GM12891 (cell line): ENCODE measurements around the gene MMD2. TPM values are rescaled to one million over a fixed set of nuclear protein-coding genes. Genes with fewer than 3 reads are reported as not detected.
A peak's percentile ranks its signal among the peaks of the same experiment; 100 is the strongest.

ENCODE experiments used
- DNase-seq: peaks from one replicate; pipeline ENCODE4 v3.0.0; 2011; ENCODE audit warnings: low spot score; ENCODE audit not compliant: insufficient read length
- FAIRE-seq: peaks from 2 replicates; lab custom pipeline; 2011; peaks lifted over from hg19 to GRCh38; lab: Jason Lieb, UNC
- PAX5 ChIP-seq: IDR thresholded peaks from 2 replicates; pipeline ENCODE4 v1.6.1; 2011; ENCODE audit warnings: low read length, moderate library complexity, mild to moderate bottlenecking; ENCODE audit not compliant: insufficient read depth, severe bottlenecking
- POLR2A ChIP-seq: IDR thresholded peaks from 2 replicates; pipeline ENCODE4 v1.6.1; 2011; ENCODE audit warnings: low read depth, low read length, control low read depth
- POLR2AphosphoS5 ChIP-seq: IDR thresholded peaks from 2 replicates; pipeline ENCODE4 v1.6.1; 2011; ENCODE audit warnings: low read depth, low read length, control low read depth
- POU2F2 ChIP-seq: IDR thresholded peaks from 2 replicates; pipeline ENCODE4 v1.6.1; 2011; ENCODE audit warnings: low read depth, mild to moderate bottlenecking, control low read depth, low read length, moderate library complexity
- SPI1 ChIP-seq: IDR thresholded peaks from 2 replicates; pipeline ENCODE4 v1.6.1; 2011; ENCODE audit warnings: low read depth, low read length, control low read depth
- TAF1 ChIP-seq: IDR thresholded peaks from 2 replicates; pipeline ENCODE4 v1.6.1; 2011; ENCODE audit warnings: low read depth, low read length, control low read depth
- polyA plus RNA-seq: library from polyadenylated mRNA; unstranded; fragments of >200 nt; gene quantifications from one replicate; pipeline ENCODE4 v1.2.1, GENCODE V29; 2012; ENCODE audit warnings: low read depth, missing spikeins, inconsistent platforms; ENCODE audit not compliant: missing spikeins

The MMD2 gene, protein sequence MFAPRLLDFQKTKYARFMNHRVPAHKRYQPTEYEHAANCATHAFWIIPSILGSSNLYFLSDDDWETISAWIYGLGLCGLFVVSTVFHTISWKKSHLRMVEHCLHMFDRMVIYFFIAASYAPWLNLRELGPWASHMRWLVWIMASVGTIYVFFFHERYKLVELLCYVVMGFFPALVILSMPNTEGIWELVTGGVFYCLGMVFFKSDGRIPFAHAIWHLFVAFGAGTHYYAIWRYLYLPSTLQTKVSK
- polyA plus RNA-seq, result not detected

GRCh38 chr7:4958477-4959301, at the start of gene MMD2:
MMD2 (minus strand) TSS chr7:4959187; CDS start chr7:4959017, 170 bp downstream.
- DNase-seq (no peak), FAIRE-seq (no peak)
- TF ChIP-seq PAX5, result no peak
- TF ChIP-seq SPI1, result no peak

DNA sequence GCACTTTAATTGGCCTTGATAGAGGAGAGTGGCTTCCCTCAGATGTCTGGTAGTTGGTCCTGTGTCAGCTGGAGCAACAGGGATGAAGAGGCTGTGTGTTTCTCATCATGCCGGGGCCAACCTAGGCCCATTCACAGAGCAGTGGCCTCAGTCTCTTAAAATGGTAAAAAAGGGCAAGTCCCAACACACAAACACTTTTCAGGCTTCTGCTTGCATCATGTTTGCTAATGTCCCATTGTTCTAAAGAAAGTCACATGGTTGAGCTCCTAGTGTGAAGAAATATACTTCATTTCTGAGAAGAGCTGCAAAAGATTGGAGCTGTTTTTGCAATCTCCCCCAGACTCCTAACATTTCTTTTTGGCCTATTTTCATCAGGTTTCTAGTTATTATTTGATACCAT, 46.1 kb upstream of the MMD2 start:
- no peak for DNase-seq
- no peak for FAIRE-seq
- TF ChIP-seq POU2F2 (no peak), PAX5 (no peak), SPI1 (no peak), POLR2A (no peak), TAF1 (no peak), POLR2AphosphoS5 (no peak)

DNA sequence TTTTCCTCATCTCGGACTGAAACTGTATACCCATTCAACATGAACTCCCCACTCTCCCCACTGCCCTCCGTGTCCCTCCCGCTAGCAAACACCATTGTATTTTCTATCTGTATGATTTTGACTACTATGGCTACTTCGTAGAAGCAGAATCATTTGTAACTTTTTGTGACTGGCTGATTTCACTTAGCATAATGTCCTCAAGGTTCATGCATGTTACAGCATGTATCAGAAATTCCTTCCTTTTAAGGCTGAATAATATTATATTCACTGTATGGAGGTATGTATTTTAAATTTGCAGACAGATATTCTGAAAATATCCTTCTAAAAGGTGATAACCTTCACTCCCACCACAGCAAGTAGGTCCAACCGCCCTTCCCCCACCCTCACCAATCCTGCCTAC, 42.9 kb upstream of the MMD2 start:
- FAIRE-seq (no peak), DNase-seq (no peak)
- TF ChIP-seq TAF1 (no peak), POLR2A (no peak), POLR2AphosphoS5 (no peak), SPI1 (no peak), PAX5 (no peak), POU2F2 (no peak)

DNA sequence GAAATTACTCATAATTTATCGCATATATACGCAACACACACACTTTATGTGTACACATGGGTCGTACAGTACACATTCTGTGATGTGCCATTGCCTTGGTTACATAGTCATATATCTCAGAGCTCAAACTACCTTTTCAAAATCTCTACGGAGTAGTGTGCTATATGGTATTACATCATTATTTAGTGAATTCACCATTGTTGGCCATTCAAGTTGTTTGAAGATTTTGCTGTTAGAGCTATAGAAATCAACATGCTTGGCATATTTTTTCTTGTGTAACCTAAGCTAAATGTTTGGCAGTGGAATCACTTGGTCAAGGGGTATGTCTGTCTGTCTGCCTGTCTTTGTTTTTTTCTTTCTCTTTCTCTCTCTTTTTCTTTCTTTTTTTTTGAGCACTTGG, 42.0 kb upstream of the MMD2 start:
- no peak for DNase-seq
- no peak for FAIRE-seq
- TF ChIP-seq POLR2AphosphoS5, result no peak
- TF ChIP-seq POU2F2, result no peak
- no peak for TF ChIP-seq TAF1
- TF ChIP-seq POLR2A, result no peak
- TF ChIP-seq PAX5, result no peak
- no peak for TF ChIP-seq SPI1

DNA sequence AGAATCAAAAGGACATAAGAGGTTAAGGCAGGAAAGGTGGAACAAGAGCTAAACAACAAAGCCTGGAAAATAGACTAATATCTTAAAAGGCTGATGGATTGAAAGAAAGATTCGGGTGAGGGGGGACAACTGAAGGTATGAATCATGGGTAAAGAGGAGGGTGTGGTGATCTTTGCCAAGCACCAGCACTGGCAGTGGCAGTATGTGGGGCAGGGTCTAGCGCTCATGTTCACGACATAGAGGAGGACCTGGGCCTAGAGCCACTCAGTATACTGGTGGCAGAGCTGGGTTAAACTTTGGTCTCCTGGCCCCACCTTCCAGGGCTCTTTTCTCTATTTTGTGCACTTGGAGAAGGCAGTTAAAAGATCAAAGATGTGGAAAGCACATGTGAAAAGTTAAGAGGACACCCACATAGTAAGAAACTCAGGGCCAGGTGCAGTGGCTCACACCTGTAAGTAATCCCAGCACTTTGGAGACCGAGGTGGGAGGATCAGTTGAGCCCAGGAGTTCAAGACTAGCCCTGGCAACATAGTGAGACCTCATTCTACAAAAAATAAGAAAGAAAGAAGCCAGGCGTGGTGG, 40.5 kb upstream of the MMD2 start:
- FAIRE-seq (no peak), DNase-seq (no peak)
- TF ChIP-seq SPI1, result no peak
- no peak for TF ChIP-seq POLR2A
- TF ChIP-seq TAF1, result no peak
- no peak for TF ChIP-seq POU2F2
- no peak for TF ChIP-seq POLR2AphosphoS5
- no peak for TF ChIP-seq PAX5

- peak; percentile 35; the same call in 1 of the 2 replicates for TF ChIP-seq POLR2A
- TF ChIP-seq PAX5, result no peak
- DNase-seq (no peak), FAIRE-seq (no peak)
Observed at GRCh38 chr7:4998910-4999309, 39.9 kb upstream of the MMD2 start.

DNA sequence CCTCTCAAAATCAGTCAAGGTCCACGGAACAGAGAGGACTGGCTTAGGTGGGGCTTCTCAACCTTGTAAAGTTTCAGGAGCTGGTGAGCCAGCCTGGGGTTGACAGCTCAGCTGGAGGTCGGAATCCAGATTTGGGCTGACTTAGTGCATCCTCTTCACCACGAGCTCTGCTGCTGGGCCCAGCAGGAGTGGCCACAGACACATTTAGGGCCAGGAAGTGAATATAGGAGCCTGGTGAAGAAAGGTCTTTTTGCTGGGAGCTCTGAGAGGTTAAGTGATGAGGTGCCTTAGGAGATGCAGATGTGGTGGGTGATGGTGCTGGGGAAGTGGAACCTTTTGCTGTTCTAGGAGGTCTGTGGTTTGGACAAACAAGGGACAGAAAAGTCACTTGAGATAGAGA, 39.3 kb upstream of the MMD2 start:
- DNase-seq (no peak), FAIRE-seq (no peak)
- TF ChIP-seq POLR2AphosphoS5, result no peak
- no peak for TF ChIP-seq POU2F2
- no peak for TF ChIP-seq TAF1
- no peak for TF ChIP-seq SPI1
- no peak for TF ChIP-seq PAX5
- TF ChIP-seq POLR2A, result no peak

GRCh38 chr7:4996696-4997222, 37.8 kb upstream of the MMD2 start:
- FAIRE-seq (no peak), DNase-seq (no peak)
- TF ChIP-seq POLR2AphosphoS5, result no peak
- no peak for TF ChIP-seq POLR2A
- TF ChIP-seq POU2F2, result no peak
- TF ChIP-seq SPI1, result no peak
- no peak for TF ChIP-seq TAF1
- TF ChIP-seq PAX5, result no peak

DNA sequence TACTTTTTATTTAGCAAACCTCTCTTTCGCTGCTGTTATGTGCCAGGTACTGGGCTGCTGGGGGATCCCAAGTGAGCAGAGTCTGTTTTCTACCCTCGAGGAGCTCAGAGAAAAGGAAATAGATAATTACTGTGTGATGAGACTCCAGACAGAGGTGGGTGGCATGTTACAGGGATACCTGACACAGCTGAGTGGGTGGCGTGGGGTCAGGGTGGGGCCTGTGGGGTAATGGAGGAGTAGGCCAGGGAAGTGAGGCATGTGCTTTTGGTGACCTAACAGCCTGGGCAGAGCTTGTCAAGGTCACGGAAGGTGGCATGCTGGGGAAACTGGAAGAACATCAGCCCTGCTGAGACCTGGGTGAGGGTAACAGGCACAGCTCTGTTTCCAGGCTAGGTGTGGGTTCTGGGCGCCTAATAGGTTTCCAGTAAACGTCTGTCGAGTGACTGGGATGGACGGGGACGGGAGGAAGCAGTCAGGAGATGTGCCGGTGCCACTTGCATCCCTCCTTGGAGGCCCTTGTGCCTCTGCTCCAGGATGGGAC, 36.5 kb upstream of the MMD2 start:
- no peak for TF ChIP-seq POLR2A
- no peak for TF ChIP-seq POU2F2
- TF ChIP-seq TAF1, result no peak
- TF ChIP-seq POLR2AphosphoS5, result no peak
- TF ChIP-seq PAX5, result no peak
- FAIRE-seq (no peak), DNase-seq (no peak)
